GM23338 (cell line): ENCODE data around the gene GPR37L1.

Source experiments
- CREB1 ChIP-seq: fragments of 250-450 bp; sonication (Bioruptor Pico); IDR thresholded peaks from 2 replicates; pipeline ENCODE4 v1.5.0; 2020; ENCODE audit warnings: low read depth, mild to moderate bottlenecking, moderate library complexity
- ETS1 ChIP-seq: IDR thresholded peaks from 2 replicates; pipeline ENCODE4 v1.6.1; 2016; ENCODE audit warnings: antibody characterized with exemption
- EZH2 ChIP-seq: fragments of 200-600 bp; sonication (generic); IDR thresholded peaks from one replicate; pipeline ENCODE4 v1.8.0; 2017; ENCODE audit warnings: antibody characterized with exemption, mild to moderate bottlenecking, low read depth; ENCODE audit not compliant: unreplicated experiment
- EZH2phosphoT487 ChIP-seq: fragments of 200-600 bp; sonication (generic); IDR thresholded peaks from one replicate; pipeline ENCODE4 v1.8.1; 2018; ENCODE audit warnings: antibody characterized with exemption; ENCODE audit not compliant: unreplicated experiment
- POLR2AphosphoS5 ChIP-seq: IDR thresholded peaks from 2 replicates; pipeline ENCODE4 v1.6.1; 2016; ENCODE audit warnings: antibody characterized with exemption, low read depth
- TF ChIP-seq, protein P1 (sequence below), 2 experiments: fragments of 200-600 bp in 1 of 2; sonication (generic) in 1 of 2; conservative IDR thresholded peaks; 2 replicates each; pipeline versions ENCODE4 v1.5.1 to v1.6.1; 2016 to 2017; ENCODE audit warnings: antibody characterized with exemption in 2 of 2, low read depth in 2 of 2, mild to moderate bottlenecking in 2 of 2, moderate library complexity in 1 of 2

DNA sequence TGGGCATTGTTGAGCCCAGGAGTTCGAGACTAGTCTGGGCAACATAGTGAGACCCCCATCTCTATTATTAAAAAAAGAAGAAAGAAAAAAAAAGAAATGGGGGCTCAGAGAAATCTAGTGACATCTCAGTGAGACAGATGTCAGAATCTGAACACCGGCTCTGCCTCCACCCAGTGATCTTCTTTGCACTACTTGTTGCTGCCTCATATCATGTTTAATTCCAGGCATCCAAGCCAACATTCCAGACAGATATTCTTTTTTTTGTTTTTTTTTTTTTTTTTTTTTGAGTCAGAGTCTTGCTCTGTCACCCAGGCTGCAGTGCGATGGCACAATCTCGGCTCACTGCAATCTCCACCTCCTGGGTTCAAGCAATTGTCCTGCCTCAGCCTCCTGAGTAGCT, 26.8 kb downstream of the GPR37L1 start:
- TF ChIP-seq, protein P1, sequence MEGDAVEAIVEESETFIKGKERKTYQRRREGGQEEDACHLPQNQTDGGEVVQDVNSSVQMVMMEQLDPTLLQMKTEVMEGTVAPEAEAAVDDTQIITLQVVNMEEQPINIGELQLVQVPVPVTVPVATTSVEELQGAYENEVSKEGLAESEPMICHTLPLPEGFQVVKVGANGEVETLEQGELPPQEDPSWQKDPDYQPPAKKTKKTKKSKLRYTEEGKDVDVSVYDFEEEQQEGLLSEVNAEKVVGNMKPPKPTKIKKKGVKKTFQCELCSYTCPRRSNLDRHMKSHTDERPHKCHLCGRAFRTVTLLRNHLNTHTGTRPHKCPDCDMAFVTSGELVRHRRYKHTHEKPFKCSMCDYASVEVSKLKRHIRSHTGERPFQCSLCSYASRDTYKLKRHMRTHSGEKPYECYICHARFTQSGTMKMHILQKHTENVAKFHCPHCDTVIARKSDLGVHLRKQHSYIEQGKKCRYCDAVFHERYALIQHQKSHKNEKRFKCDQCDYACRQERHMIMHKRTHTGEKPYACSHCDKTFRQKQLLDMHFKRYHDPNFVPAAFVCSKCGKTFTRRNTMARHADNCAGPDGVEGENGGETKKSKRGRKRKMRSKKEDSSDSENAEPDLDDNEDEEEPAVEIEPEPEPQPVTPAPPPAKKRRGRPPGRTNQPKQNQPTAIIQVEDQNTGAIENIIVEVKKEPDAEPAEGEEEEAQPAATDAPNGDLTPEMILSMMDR (conservative IDR thresholded peaks at IDR 0.05; ENCODE audit: low read depth in 2 of 2) = no peak
- TF ChIP-seq EZH2phosphoT487 = no peak
- TF ChIP-seq CREB1 = no peak
- TF ChIP-seq EZH2 = no peak
- no peak for TF ChIP-seq ETS1
- TF ChIP-seq POLR2AphosphoS5 = no peak
